Lower lobe of right lung (tissue), 2 donors: ENCODE data around the gene NBR1. TPM values are rescaled to one million over a fixed set of nuclear protein-coding genes. Genes with fewer than 3 reads are reported as not detected.
A peak's percentile ranks its signal among the peaks of the same experiment; 100 is the strongest.

Experiments used
- ATAC-seq, 2 donors: fragments of 200-7000 bp; cut with Tn5 transposase; one replicate each; pipeline ENCODE4 v1.9.1; 2020 to 2022; ENCODE audit warnings: mild to moderate bottlenecking in 2 of 2, moderate library complexity in 2 of 2
- DNase-seq: peaks from one replicate; pipeline ENCODE4 v3.0.0-alpha.2; 2020
- H3K27ac ChIP-seq: fragments of 200-600 bp; one replicate; pipeline ENCODE4 v1.8.0; 2022
- H3K27me3 ChIP-seq: fragments of 200-600 bp; one replicate; pipeline ENCODE4 v1.8.0; 2022; ENCODE audit warnings: low read depth
- H3K36me3 ChIP-seq: fragments of 200-600 bp; one replicate; pipeline ENCODE4 v1.8.0; 2022; ENCODE audit warnings: mild to moderate bottlenecking
- H3K4me1 ChIP-seq: fragments of 200-600 bp; one replicate; pipeline ENCODE4 v1.8.0; 2022
- H3K4me3 ChIP-seq: fragments of 200-600 bp; one replicate; pipeline ENCODE4 v1.8.0; 2022; ENCODE audit warnings: mild to moderate bottlenecking
- H3K9me3 ChIP-seq: fragments of 200-600 bp; one replicate; pipeline ENCODE4 v1.8.0; 2022
- CTCF ChIP-seq: fragments of 200-600 bp; IDR thresholded peaks from one replicate; pipeline ENCODE4 v1.8.0; 2022; ENCODE audit warnings: antibody characterized with exemption, mild to moderate bottlenecking
- intact Hi-C: fragments of 100-400 bp; cut with DNase I; formaldehyde crosslinking; loops from one replicate; pipeline ENCODE4 v1.11.0; 2022
- total RNA-seq: library from RNA; stranded (reverse); fragmentation: NEBNext Ultra II Directional; extraction: Animal tissue kit (Norgen Biotek cat#: 25700); gene quantifications from one replicate; pipeline ENCODE4 v1.2.1, GENCODE V29; 2021
- donor health status: DM: no; HTN: yes; CAD: no; lungs with severe emphysema.

Gene NBR1
- total RNA-seq, 1 donor from 2014 or later, result 93.3 TPM

- ATAC-seq, result no peak
- H3K4me1 ChIP-seq, result peaks cover 18% of the 10 kb centered on the region
- intact Hi-C loops, result no loop called here
- no peak overlapping the region for H3K4me3 ChIP-seq
- no peaks in the 10 kb centered on the region for H3K27me3 ChIP-seq
- no peak overlapping the region for H3K27ac ChIP-seq
- no peaks in the 10 kb centered on the region for H3K9me3 ChIP-seq
- no peak for TF ChIP-seq CTCF
- H3K36me3 ChIP-seq, result peaks cover 48% of the 10 kb centered on the region
- DNase-seq, result no peak
These were observed 46.6 kb downstream of the NBR1 start for GRCh38 chr17:43217614-43218087.

GRCh38 chr17:43219001-43219400, 48.0 kb downstream of the NBR1 start:
- DNase-seq (no peak), ATAC-seq (no peak)
- intact Hi-C loops, result no loop called here
- Histone ChIP-seq H3K27ac (no peak overlapping the region), H3K4me1 (peaks cover 5% of the 10 kb centered on the region), H3K27me3 (no peaks in the 10 kb centered on the region), H3K9me3 (no peaks in the 10 kb centered on the region), H3K4me3 (no peak overlapping the region), H3K36me3 (peaks cover 45% of the 10 kb centered on the region)
- no peak for TF ChIP-seq CTCF

- Histone ChIP-seq H3K36me3 (peaks cover 40% of the 10 kb centered on the region), H3K4me3 (no peak overlapping the region), H3K27me3 (no peaks in the 10 kb centered on the region), H3K9me3 (no peaks in the 10 kb centered on the region), H3K27ac (no peak overlapping the region), H3K4me1 (peaks cover 5% of the 10 kb centered on the region)
- ATAC-seq (peak in 1 of 2 donors; percentile 62), DNase-seq (no peak)
- intact Hi-C loops, result no loop called here
- no peak for TF ChIP-seq CTCF
These were observed 48.8 kb downstream of the NBR1 start for GRCh38 chr17:43219746-43220380.

GRCh38 chr17:43220511-43221125, 49.6 kb downstream of the NBR1 start:
- no peak for TF ChIP-seq CTCF
- intact Hi-C loops, result no loop called here

GRCh38 chr17:43224146-43224705, 53.2 kb downstream of the NBR1 start:
- no peaks in the 10 kb centered on the region for H3K27me3 ChIP-seq
- ATAC-seq (no peak), DNase-seq (no peak)
- intact Hi-C loops, result no loop called here
- H3K27ac ChIP-seq, result no peak overlapping the region
- peaks cover under 1% of the 10 kb centered on the region for H3K4me1 ChIP-seq
- no peak for TF ChIP-seq CTCF
- peaks cover 19% of the 10 kb centered on the region for H3K36me3 ChIP-seq
- no peak overlapping the region for H3K4me3 ChIP-seq
- H3K9me3 ChIP-seq, result no peaks in the 10 kb centered on the region

More at GRCh38 chr17:43220511-43221125, 49.6 kb downstream of the NBR1 start:
- Histone ChIP-seq H3K9me3 (no peaks in the 10 kb centered on the region), H3K4me3 (no peak overlapping the region), H3K27ac (no peak overlapping the region), H3K36me3 (peaks cover 34% of the 10 kb centered on the region), H3K4me1 (peaks cover 5% of the 10 kb centered on the region), H3K27me3 (no peaks in the 10 kb centered on the region)
- ATAC-seq (no peak), DNase-seq (no peak)
